Stimulated activated CD4-positive, alpha-beta T cell treated with anti-CD3 and anti-CD28 coated beads, Interleukin-12 subunit alpha, Interleukin-12 subunit beta, amount 100 ng/mL, for 24 hours (primary cell): ENCODE results near the gene NELFA.

Experiments used
- DNase-seq, 2 experiments: peaks; one replicate each; pipeline ENCODE4 v3.0.0-alpha.2; 2020; ENCODE audit warnings: low read depth in 2 of 2

Gene NELFA

GRCh38 chr4:1937550-1937949, 71.2 kb downstream of the NELFA start:
- DNase-seq: no peak

- DNase-seq: no peak
Measured at GRCh38 chr4:1933700-1934099, 75.1 kb downstream of the NELFA start.

- no peak for DNase-seq
Measured at GRCh38 chr4:1932736-1933135, 76.0 kb downstream of the NELFA start.
